NK-92 (cell line): Measurements from ENCODE around the gene DCP1A.
"Not testable (repeated sequence)": the region's sequence is repeated elsewhere in the genome, so short reads cannot be mapped to it uniquely, and the experiment has no call there.

ENCODE experiments used
- DNase-seq: peaks from one replicate; lab custom pipeline; 2025; ENCODE audit not compliant: unreplicated experiment; lab: John Stamatoyannopoulos, UW

DCP1A gene

GRCh38 chr3:53329897-53330296 lies 17.4 kb downstream of the DCP1A start:
- DNase-seq = no peak

- DNase-seq = no peak
Measured at GRCh38 chr3:53328746-53329145, 18.6 kb downstream of the DCP1A start.

GRCh38 chr3:53327986-53328385 lies 19.4 kb downstream of the DCP1A start:
- not testable (repeated sequence) for DNase-seq

- no peak for DNase-seq
Measured at GRCh38 chr3:53324105-53324504, 23.2 kb downstream of the DCP1A start.

GRCh38 chr3:53320697-53321096 lies 26.6 kb downstream of the DCP1A start:
- no peak for DNase-seq

- no peak for DNase-seq
Measured at GRCh38 chr3:53318522-53318921, 28.8 kb downstream of the DCP1A start.

- DNase-seq = no peak
Measured at GRCh38 chr3:53312832-53313231, 34.5 kb downstream of the DCP1A start.

GRCh38 chr3:53311882-53312281 lies 35.5 kb downstream of the DCP1A start:
- no peak for DNase-seq

- DNase-seq = no peak
Measured at GRCh38 chr3:53303957-53304356, 43.4 kb downstream of the DCP1A start.

- DNase-seq = no peak
Measured at GRCh38 chr3:53303549-53303948, 43.8 kb downstream of the DCP1A start.

GRCh38 chr3:53300826-53301225 lies 46.5 kb downstream of the DCP1A start:
- DNase-seq = no peak

GRCh38 chr3:53299611-53300023 lies 47.7 kb downstream of the DCP1A start:
- not testable (repeated sequence) for DNase-seq

GRCh38 chr3:53295410-53295809 lies 51.9 kb downstream of the DCP1A start:
- DNase-seq = no peak

- DNase-seq = no peak
Measured at GRCh38 chr3:53293867-53294266, 53.5 kb downstream of the DCP1A start.

GRCh38 chr3:53288214-53288613 lies 59.1 kb downstream of the DCP1A start:
- DNase-seq = no peak

GRCh38 chr3:53287131-53287629 lies 60.2 kb downstream of the DCP1A start:
- no peak for DNase-seq

GRCh38 chr3:53286727-53287126 lies 60.6 kb downstream of the DCP1A start:
- no peak for DNase-seq

GRCh38 chr3:53282581-53282980 lies 64.8 kb downstream of the DCP1A start:
- DNase-seq = no peak

- no peak for DNase-seq
Measured at GRCh38 chr3:53278667-53279066, 68.7 kb downstream of the DCP1A start.

- DNase-seq = no peak
Measured at GRCh38 chr3:53274938-53275605, 72.3 kb downstream of the DCP1A start.

GRCh38 chr3:53273146-53273670 lies 74.1 kb downstream of the DCP1A start:
- no peak for DNase-seq

GRCh38 chr3:53269888-53270880 lies 77.2 kb downstream of the DCP1A start:
- DNase-seq = no peak
